ENCODE data around the gene LYRM1.

DNA sequence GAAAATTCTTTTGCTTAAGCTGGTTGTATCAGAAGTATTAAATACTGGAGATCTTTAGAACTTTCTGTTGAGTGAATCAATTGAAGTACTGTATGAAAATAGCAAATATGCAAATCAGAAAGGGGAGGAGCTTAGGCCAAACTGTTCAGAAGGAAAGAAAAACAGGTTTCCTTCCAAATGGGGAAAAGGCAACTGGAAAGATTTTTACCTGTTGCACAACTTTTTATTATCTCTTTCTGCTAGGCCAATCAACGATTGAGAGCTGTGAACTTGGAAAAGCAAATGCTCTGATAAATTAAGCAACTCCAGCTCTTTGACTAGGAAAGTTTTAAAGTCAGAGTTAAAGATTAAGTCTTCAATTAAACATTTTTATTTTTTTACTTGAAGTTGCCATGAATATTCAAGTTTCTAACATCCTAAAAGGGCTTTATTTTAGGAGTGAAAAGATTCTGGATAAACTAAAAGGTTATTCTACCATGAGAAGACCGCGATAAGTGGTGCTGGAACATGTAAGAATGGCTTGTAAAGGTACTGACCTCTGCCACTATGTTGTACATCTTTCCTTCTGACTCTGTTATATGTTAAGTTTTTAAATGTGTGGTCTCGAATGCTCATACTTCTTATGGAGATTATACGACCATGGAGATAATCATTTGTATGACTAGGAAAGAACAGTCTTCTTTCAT lies 16.9 kb upstream of the LYRM1 start:
- no peak for TF ChIP-seq POLR2A (IDR thresholded peaks at IDR 0.05)
- TF ChIP-seq, protein P1, sequence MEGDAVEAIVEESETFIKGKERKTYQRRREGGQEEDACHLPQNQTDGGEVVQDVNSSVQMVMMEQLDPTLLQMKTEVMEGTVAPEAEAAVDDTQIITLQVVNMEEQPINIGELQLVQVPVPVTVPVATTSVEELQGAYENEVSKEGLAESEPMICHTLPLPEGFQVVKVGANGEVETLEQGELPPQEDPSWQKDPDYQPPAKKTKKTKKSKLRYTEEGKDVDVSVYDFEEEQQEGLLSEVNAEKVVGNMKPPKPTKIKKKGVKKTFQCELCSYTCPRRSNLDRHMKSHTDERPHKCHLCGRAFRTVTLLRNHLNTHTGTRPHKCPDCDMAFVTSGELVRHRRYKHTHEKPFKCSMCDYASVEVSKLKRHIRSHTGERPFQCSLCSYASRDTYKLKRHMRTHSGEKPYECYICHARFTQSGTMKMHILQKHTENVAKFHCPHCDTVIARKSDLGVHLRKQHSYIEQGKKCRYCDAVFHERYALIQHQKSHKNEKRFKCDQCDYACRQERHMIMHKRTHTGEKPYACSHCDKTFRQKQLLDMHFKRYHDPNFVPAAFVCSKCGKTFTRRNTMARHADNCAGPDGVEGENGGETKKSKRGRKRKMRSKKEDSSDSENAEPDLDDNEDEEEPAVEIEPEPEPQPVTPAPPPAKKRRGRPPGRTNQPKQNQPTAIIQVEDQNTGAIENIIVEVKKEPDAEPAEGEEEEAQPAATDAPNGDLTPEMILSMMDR (IDR thresholded peaks at IDR 0.05): no peak
